Activated T-cell treated with anti-CD3 and anti-CD28 coated beads, Interleukin-2, amount 50 U/mL, for 72 hours (primary cell): ENCODE results near the gene TRPM7. TPM values are rescaled to one million over a fixed set of nuclear protein-coding genes. Genes with fewer than 3 reads are reported as not detected.
"Not testable (repeated sequence)": the region's sequence is repeated elsewhere in the genome, so short reads cannot be mapped to it uniquely, and the experiment has no call there.

Experiments
- ATAC-seq, 2 donors: fragments of 150-1000 bp; cut with Tn5 transposase; replicated peaks in 1 of 2; 2 replicates each; pipeline ENCODE4 v1.10.0; 2021; ENCODE audit warnings: moderate library complexity in 2 of 2, mild to moderate bottlenecking in 1 of 2
- DNase-seq, 2 donors: peaks; one replicate each; pipeline ENCODE4 v3.0.0; 2021 to 2022; ENCODE audit warnings: mixed read lengths in 1 of 2
- H3K27ac Mint-ChIP-seq: one replicate; pipeline ENCODE4 v1.8.0; 2022; ENCODE audit warnings: mild to moderate bottlenecking, moderate library complexity, mixed read lengths
- H3K27me3 Mint-ChIP-seq: one replicate; pipeline ENCODE4 v1.8.0; 2022; ENCODE audit warnings: low read depth, mixed read lengths
- H3K36me3 Mint-ChIP-seq, 2 donors: one replicate each; pipeline ENCODE4 v1.8.0; 2022; ENCODE audit warnings: mixed read lengths in 2 of 2, mild to moderate bottlenecking in 1 of 2; ENCODE audit not compliant: insufficient read depth in 2 of 2
- H3K4me1 Mint-ChIP-seq: one replicate; pipeline ENCODE4 v1.8.0; 2022; ENCODE audit warnings: low read depth, mixed read lengths
- H3K4me3 Mint-ChIP-seq, 2 donors: one replicate each; pipeline ENCODE4 v1.8.0; 2022; ENCODE audit warnings: mild to moderate bottlenecking in 2 of 2, mixed read lengths in 2 of 2, moderate library complexity in 2 of 2
- H3K9me3 Mint-ChIP-seq, 2 donors: one replicate each; pipeline ENCODE4 v1.8.0; 2022; ENCODE audit warnings: mixed read lengths in 2 of 2
- total RNA-seq, 2 donors: library from RNA; stranded (reverse); gene quantifications; one replicate each; pipeline ENCODE4 v1.2.3, GENCODE V29; 2022

TRPM7 gene
- total RNA-seq, 2 donors from 2014 or later = 58.5 to 58.7 TPM

GRCh38 chr15:50641318-50641717 lies 45.3 kb downstream of the TRPM7 start:
- DNase-seq (no peak), ATAC-seq (no peak)
- H3K36me3 Mint-ChIP-seq = peaks cover 9 to 32% of the 10 kb centered on the region in 2 donors
- no peaks in the 10 kb centered on the region for H3K4me1 Mint-ChIP-seq
- H3K4me3 Mint-ChIP-seq = no peak overlapping the region
- no peaks in the 10 kb centered on the region for H3K9me3 Mint-ChIP-seq
- H3K27me3 Mint-ChIP-seq = no peaks in the 10 kb centered on the region
- H3K27ac Mint-ChIP-seq = no peak overlapping the region

- Mint-ChIP-seq H3K4me1 (peaks cover 7% of the 10 kb centered on the region), H3K27ac (no peak overlapping the region), H3K4me3 (no peak overlapping the region), H3K36me3 (peaks cover 6 to 25% of the 10 kb centered on the region in 2 donors), H3K9me3 (no peaks in the 10 kb centered on the region), H3K27me3 (no peaks in the 10 kb centered on the region)
- no peak for ATAC-seq
- no peak for DNase-seq
These were observed 50.5 kb downstream of the TRPM7 start for GRCh38 chr15:50636146-50636545.

GRCh38 chr15:50633653-50634052 lies 52.9 kb downstream of the TRPM7 start:
- Mint-ChIP-seq H3K4me3 (peak overlapping the region in 1 of 2 donors; percentile 43), H3K4me1 (peaks cover 7% of the 10 kb centered on the region), H3K9me3 (no peaks in the 10 kb centered on the region), H3K27me3 (no peaks in the 10 kb centered on the region), H3K27ac (peak overlapping the region; percentile 88), H3K36me3 (peaks cover 4 to 23% of the 10 kb centered on the region in 2 donors)
- ATAC-seq (peak in 1 of 2 donors; percentile 39), DNase-seq (no peak)

GRCh38 chr15:50628421-50628820 lies 58.2 kb downstream of the TRPM7 start:
- Mint-ChIP-seq H3K36me3 (peaks cover 9 to 26% of the 10 kb centered on the region in 2 donors), H3K9me3 (no peaks in the 10 kb centered on the region), H3K4me1 (peaks cover 15% of the 10 kb centered on the region), H3K27me3 (no peaks in the 10 kb centered on the region), H3K4me3 (no peak overlapping the region), H3K27ac (peak overlapping the region; percentile 28)
- no peak for ATAC-seq
- DNase-seq = no peak

GRCh38 chr15:50627351-50628055 lies 59.1 kb downstream of the TRPM7 start:
- no peaks in the 10 kb centered on the region for H3K9me3 Mint-ChIP-seq
- DNase-seq = no peak
- no peaks in the 10 kb centered on the region for H3K27me3 Mint-ChIP-seq
- H3K4me1 Mint-ChIP-seq = peaks cover 15% of the 10 kb centered on the region
- H3K4me3 Mint-ChIP-seq = peak overlapping the region in 1 of 2 donors; percentile 29
- peaks cover 9 to 26% of the 10 kb centered on the region in 2 donors for H3K36me3 Mint-ChIP-seq
- H3K27ac Mint-ChIP-seq = peak overlapping the region; percentile 55
- peak; percentile 73 to 84 for ATAC-seq

- Mint-ChIP-seq H3K27ac (peak overlapping the region; percentile 36), H3K4me1 (peaks cover 15% of the 10 kb centered on the region), H3K27me3 (no peaks in the 10 kb centered on the region), H3K36me3 (peaks cover 9 to 33% of the 10 kb centered on the region in 2 donors), H3K4me3 (no peak overlapping the region), H3K9me3 (no peaks in the 10 kb centered on the region)
- ATAC-seq (no peak), DNase-seq (no peak)
These were observed 61.9 kb downstream of the TRPM7 start for GRCh38 chr15:50624616-50625168.

GRCh38 chr15:50622361-50622943 lies 64.1 kb downstream of the TRPM7 start:
- not testable (repeated sequence) for H3K9me3 Mint-ChIP-seq, H3K27me3 Mint-ChIP-seq, H3K4me3 Mint-ChIP-seq, ATAC-seq, H3K4me1 Mint-ChIP-seq, DNase-seq
- peaks cover 5 to 37% of the 10 kb centered on the region in 2 donors for H3K36me3 Mint-ChIP-seq
- peak overlapping the region; percentile 82 for H3K27ac Mint-ChIP-seq

GRCh38 chr15:50616960-50617359 lies 69.6 kb downstream of the TRPM7 start:
- ATAC-seq, DNase-seq, H3K9me3 Mint-ChIP-seq, H3K4me1 Mint-ChIP-seq, H3K4me3 Mint-ChIP-seq, H3K27ac Mint-ChIP-seq, H3K27me3 Mint-ChIP-seq: not testable (repeated sequence)
- peaks cover under 1 to 29% of the 10 kb centered on the region in 2 donors for H3K36me3 Mint-ChIP-seq

GRCh38 chr15:50616554-50616953 lies 70.0 kb downstream of the TRPM7 start:
- H3K4me1 Mint-ChIP-seq, H3K27me3 Mint-ChIP-seq, H3K9me3 Mint-ChIP-seq, H3K4me3 Mint-ChIP-seq, ATAC-seq, H3K27ac Mint-ChIP-seq, DNase-seq: not testable (repeated sequence)
- peaks cover 2 to 27% of the 10 kb centered on the region in 2 donors for H3K36me3 Mint-ChIP-seq

- Mint-ChIP-seq H3K4me3 (no peak overlapping the region), H3K4me1 (no peaks in the 10 kb centered on the region), H3K36me3 (peaks cover 5 to 22% of the 10 kb centered on the region in 2 donors), H3K27ac (no peak overlapping the region), H3K27me3 (no peaks in the 10 kb centered on the region), H3K9me3 (no peaks in the 10 kb centered on the region)
- ATAC-seq = no peak
- no peak for DNase-seq
These were observed 73.0 kb downstream of the TRPM7 start for GRCh38 chr15:50613600-50613999.

GRCh38 chr15:50607129-50607528 lies 79.5 kb downstream of the TRPM7 start:
- H3K9me3 Mint-ChIP-seq = peaks cover 1 to 4% of the 10 kb centered on the region in 2 donors
- no peak for ATAC-seq
- peaks cover 12 to 43% of the 10 kb centered on the region in 2 donors for H3K36me3 Mint-ChIP-seq
- H3K4me3 Mint-ChIP-seq = no peak overlapping the region
- H3K4me1 Mint-ChIP-seq = no peaks in the 10 kb centered on the region
- no peak for DNase-seq
- no peak overlapping the region for H3K27ac Mint-ChIP-seq
- no peaks in the 10 kb centered on the region for H3K27me3 Mint-ChIP-seq

- no peak for DNase-seq
- peaks cover 8 to 36% of the 10 kb centered on the region in 2 donors for H3K36me3 Mint-ChIP-seq
- ATAC-seq = no peak
- H3K27ac Mint-ChIP-seq = no peak overlapping the region
- H3K4me3 Mint-ChIP-seq = no peak overlapping the region
- H3K27me3 Mint-ChIP-seq = no peaks in the 10 kb centered on the region
- no peaks in the 10 kb centered on the region for H3K4me1 Mint-ChIP-seq
- H3K9me3 Mint-ChIP-seq = peaks cover 1 to 4% of the 10 kb centered on the region in 2 donors
These were observed 81.1 kb downstream of the TRPM7 start for GRCh38 chr15:50605462-50605861.

GRCh38 chr15:50602028-50602427 lies 84.6 kb downstream of the TRPM7 start:
- peaks cover 8 to 33% of the 10 kb centered on the region in 2 donors for H3K36me3 Mint-ChIP-seq
- H3K4me3 Mint-ChIP-seq, H3K9me3 Mint-ChIP-seq, ATAC-seq, DNase-seq, H3K4me1 Mint-ChIP-seq, H3K27ac Mint-ChIP-seq, H3K27me3 Mint-ChIP-seq: not testable (repeated sequence)
